H9 (cell line): ENCODE results near the gene PPP2R5B. TPM values are rescaled to one million over a fixed set of nuclear protein-coding genes. Genes with fewer than 3 reads are reported as not detected.

ENCODE experiments used
- DNase-seq: peaks from one replicate; pipeline ENCODE4 v3.0.0-alpha.2; 2017
- H2AFZ ChIP-seq: one replicate; pipeline ENCODE4 v1.6.1; 2013; ENCODE audit warnings: mild to moderate bottlenecking, low read length, control low read depth, moderate library complexity
- H2AK5ac ChIP-seq: 2 replicates; pipeline ENCODE4 v1.6.1; 2013; ENCODE audit warnings: low read length, control low read depth, mixed read lengths; ENCODE audit not compliant: insufficient read length
- H2BK120ac ChIP-seq: one replicate; pipeline ENCODE4 v1.6.1; 2013; ENCODE audit warnings: low read depth, mild to moderate bottlenecking, low read length, control low read depth, inconsistent platforms; ENCODE audit not compliant: poor library complexity, severe bottlenecking
- H2BK12ac ChIP-seq: 2 replicates; pipeline ENCODE4 v1.6.1; 2013; ENCODE audit warnings: low read length, control low read depth, mixed read lengths, low read depth; ENCODE audit not compliant: insufficient read length
- H2BK15ac ChIP-seq: 2 replicates; pipeline ENCODE4 v1.6.1; 2013; ENCODE audit warnings: low read depth, low read length, control low read depth
- H2BK20ac ChIP-seq: one replicate; pipeline ENCODE4 v1.6.1; 2013; ENCODE audit warnings: low read depth, mild to moderate bottlenecking, low read length, control low read depth, inconsistent platforms; ENCODE audit not compliant: poor library complexity, severe bottlenecking
- H2BK5ac ChIP-seq: 2 replicates; pipeline ENCODE4 v1.6.1; 2013; ENCODE audit warnings: low read length, control low read depth, mixed read lengths; ENCODE audit not compliant: insufficient read length
- H3K14ac ChIP-seq: 2 replicates; pipeline ENCODE4 v1.6.1; 2013; ENCODE audit warnings: low read length, control low read depth; ENCODE audit not compliant: insufficient read depth
- H3K18ac ChIP-seq: 2 replicates; pipeline ENCODE4 v1.6.1; 2013; ENCODE audit warnings: low read depth, mild to moderate bottlenecking, mixed read lengths, low read length, control low read depth; ENCODE audit not compliant: insufficient read length
- H3K23ac ChIP-seq: 2 replicates; pipeline ENCODE4 v1.6.1; 2013; ENCODE audit warnings: low read length, control low read depth, mixed read lengths, low read depth; ENCODE audit not compliant: insufficient read length
- H3K23me2 ChIP-seq: 2 replicates; pipeline ENCODE4 v1.6.1; 2013; ENCODE audit warnings: low read depth, mild to moderate bottlenecking, mixed read lengths, low read length, control low read depth; ENCODE audit not compliant: insufficient read length, poor library complexity, severe bottlenecking
- H3K27ac ChIP-seq: 2 replicates; pipeline ENCODE4 v1.5.1; 2013; ENCODE audit warnings: low read length, control low read depth, mixed read lengths, low read depth; ENCODE audit not compliant: insufficient read length
- H3K27me3 ChIP-seq: 2 replicates; pipeline ENCODE4 v1.6.1; 2013; ENCODE audit warnings: low read length, control low read depth, inconsistent platforms; ENCODE audit not compliant: insufficient read depth
- H3K4ac ChIP-seq: 2 replicates; pipeline ENCODE4 v1.6.1; 2013; ENCODE audit warnings: low read depth, mild to moderate bottlenecking, control low read depth, inconsistent platforms, low read length, moderate library complexity
- H3K4me1 ChIP-seq: 2 replicates; pipeline ENCODE4 v1.6.1; 2013; ENCODE audit warnings: low read length, control low read depth, inconsistent platforms; ENCODE audit not compliant: insufficient read depth
- H3K4me2 ChIP-seq: 2 replicates; pipeline ENCODE4 v1.6.1; 2013; ENCODE audit warnings: low read length, control low read depth, mixed read lengths; ENCODE audit not compliant: insufficient read length, insufficient read depth
- H3K56ac ChIP-seq: 2 replicates; pipeline ENCODE4 v1.6.1; 2013; ENCODE audit warnings: low read depth, mild to moderate bottlenecking, mixed read lengths, low read length, control low read depth; ENCODE audit not compliant: insufficient read length
- H3K79me1 ChIP-seq: 2 replicates; pipeline ENCODE4 v1.6.1; 2013; ENCODE audit warnings: low read depth, mild to moderate bottlenecking, moderate library complexity, low read length, control low read depth, inconsistent platforms; ENCODE audit not compliant: insufficient read depth, poor library complexity, severe bottlenecking
- H3K79me2 ChIP-seq: 2 replicates; pipeline ENCODE4 v1.6.1; 2013; ENCODE audit warnings: low read length, control low read depth, inconsistent platforms; ENCODE audit not compliant: insufficient read depth
- H3K9ac ChIP-seq: 2 replicates; pipeline ENCODE4 v1.6.1; 2013; ENCODE audit warnings: low read length, control low read depth, mixed read lengths; ENCODE audit not compliant: insufficient read length; ENCODE audit errors: extremely low read depth
- H3K9me3 ChIP-seq: one replicate; pipeline ENCODE4 v1.6.1; 2013; ENCODE audit warnings: low read depth, low read length, inconsistent platforms; ENCODE audit not compliant: control insufficient read depth
- H3T11ph ChIP-seq: one replicate; pipeline ENCODE4 v1.6.1; 2013; ENCODE audit warnings: mild to moderate bottlenecking, low read length, control low read depth, inconsistent platforms
- H4K20me1 ChIP-seq: one replicate; pipeline ENCODE4 v1.6.1; 2013; ENCODE audit not compliant: control insufficient read depth, insufficient read length, insufficient read depth
- H4K5ac ChIP-seq: 2 replicates; pipeline ENCODE4 v1.6.1; 2013; ENCODE audit warnings: low read depth, mild to moderate bottlenecking, mixed read lengths, low read length, control low read depth; ENCODE audit not compliant: insufficient read length
- H4K8ac ChIP-seq: replicated peaks from 2 replicates; pipeline ENCODE4 v1.6.1; 2013; ENCODE audit warnings: low read length, control low read depth, mixed read lengths, low read depth; ENCODE audit not compliant: insufficient read length
- H4K91ac ChIP-seq: 2 replicates; pipeline ENCODE4 v1.6.1; 2013; ENCODE audit warnings: low read depth, mild to moderate bottlenecking, moderate library complexity, mixed read lengths, low read length, control low read depth; ENCODE audit not compliant: insufficient read length
- H3K27ac Mint-ChIP-seq, 3 experiments: 2 replicates in 2 of 3; 3 replicates in 1 of 3; pipeline ENCODE4 v1.8.0; 2020 to 2021; ENCODE audit warnings: mixed read lengths in 3 of 3, mild to moderate bottlenecking in 1 of 3, moderate library complexity in 1 of 3
- H3K27me3 Mint-ChIP-seq: 2 replicates; pipeline ENCODE4 v1.8.0; 2021; ENCODE audit warnings: low read depth, mild to moderate bottlenecking, moderate library complexity, mixed read lengths
- H3K36me3 Mint-ChIP-seq, 3 experiments: 2 replicates in 2 of 3; 3 replicates in 1 of 3; pipeline ENCODE4 v1.8.0; 2020 to 2021; ENCODE audit warnings: low read depth in 3 of 3, mixed read lengths in 3 of 3; ENCODE audit not compliant: insufficient read depth in 1 of 3
- H3K4me1 Mint-ChIP-seq, 2 experiments: 2 replicates each; pipeline ENCODE4 v1.8.0; 2020; ENCODE audit warnings: mixed read lengths in 2 of 2
- H3K4me3 Mint-ChIP-seq, 2 experiments: 2 replicates in 1 of 2; 3 replicates in 1 of 2; pipeline ENCODE4 v1.8.0; 2020 to 2021; ENCODE audit warnings: mild to moderate bottlenecking in 2 of 2, mixed read lengths in 2 of 2, moderate library complexity in 1 of 2
- H3K9me3 Mint-ChIP-seq, 2 experiments: 2 replicates in 1 of 2; 3 replicates in 1 of 2; pipeline ENCODE4 v1.8.0; 2020; ENCODE audit warnings: mild to moderate bottlenecking in 2 of 2, mixed read lengths in 2 of 2, moderate library complexity in 1 of 2
- CTCF ChIP-seq: fragments of 200-600 bp; sonication (generic); conservative IDR thresholded peaks from 3 replicates; pipeline ENCODE4 v1.8.0; 2021; ENCODE audit warnings: antibody characterized with exemption, mild to moderate bottlenecking
- WGBS: extraction: QIAGEN DNeasy Blood & Tissue Kit; methylation state at CpG from one replicate; pipeline ENCODE4 v1.1.7; 2013; ENCODE audit warnings: missing lambda C conversion rate, low lambda C conversion rate, mixed read lengths; ENCODE audit not compliant: insufficient read length; ENCODE audit errors: extremely low coverage; 5-methylcytosine and 5-hydroxymethylcytosine counted together
- total RNA-seq: library from RNA; stranded (reverse); gene quantifications from 2 replicates; pipeline ENCODE4 v1.2.1, GENCODE V29; 2021

Gene PPP2R5B
- total RNA-seq, 1 experiment from 2014 or later: 6.3 TPM

- Mint-ChIP-seq H3K27me3 (peaks cover 8% of the 10 kb centered on the region), H3K4me1 (peaks cover 23 to 26% of the 10 kb centered on the region in 2 experiments), H3K36me3 (peaks cover 4 to 14% (median 8%) of the 10 kb centered on the region in 3 experiments; a peak in 6 of 7 replicates), H3K27ac (no peak overlapping the region), H3K4me3 (0 out of 5 replicates have a peak overlapping the region, but pooled peaks of 1 of the 2 experiments have one; percentile 32), H3K9me3 (no peaks in the 10 kb centered on the region; a peak in 1 of 5 replicates)
- no peak overlapping the region for H2BK20ac ChIP-seq
- no peaks in the 10 kb centered on the region for H3K27me3 ChIP-seq
- H4K5ac ChIP-seq: no peak overlapping the region
- H3K14ac ChIP-seq: no peak overlapping the region
- H4K91ac ChIP-seq: no peak overlapping the region
- no peak overlapping the region for H3K4ac ChIP-seq
- WGBS: no CpG with 5 or more reads among the region's 17 CpGs
- no peak overlapping the region for H3K27ac ChIP-seq
- H3K9ac ChIP-seq: no peak overlapping the region
- H3K56ac ChIP-seq: no peak overlapping the region
- no peak overlapping the region for H4K8ac ChIP-seq
- no peak overlapping the region for H2BK120ac ChIP-seq
- no peak for DNase-seq
- no peaks in the 10 kb centered on the region for H3K9me3 ChIP-seq
- no peak overlapping the region for H2BK15ac ChIP-seq
- no peak overlapping the region for H3K4me2 ChIP-seq
- H3K23me2 ChIP-seq: peaks cover 19% of the 10 kb centered on the region
- no peak overlapping the region for H2AFZ ChIP-seq
- H3K23ac ChIP-seq: no peak overlapping the region
- H4K20me1 ChIP-seq: no peaks in the 10 kb centered on the region
- no peak overlapping the region for H3T11ph ChIP-seq
- TF ChIP-seq CTCF: no peak
- no peaks in the 10 kb centered on the region for H3K79me2 ChIP-seq
- H2AK5ac ChIP-seq: no peak overlapping the region
- H3K18ac ChIP-seq: no peak overlapping the region
- H2BK12ac ChIP-seq: no peak overlapping the region
- no peak overlapping the region for H2BK5ac ChIP-seq
- no peaks in the 10 kb centered on the region for H3K79me1 ChIP-seq
- no peaks in the 10 kb centered on the region; the same call in 1 of the 2 replicates for H3K4me1 ChIP-seq
Observed at GRCh38 chr11:64875369-64876228, 48.9 kb upstream of the PPP2R5B start.
